Neural progenitor cell (in vitro differentiated cells): ENCODE data around the gene ADA.

Source experiments
- CTCF ChIP-seq: fragments of 200-600 bp; sonication (generic); IDR thresholded peaks from 2 replicates; pipeline ENCODE4 v1.5.1; 2017; ENCODE audit warnings: antibody characterized with exemption, mild to moderate bottlenecking
- EZH2 ChIP-seq: fragments of 200-600 bp; sonication (generic); IDR thresholded peaks from 2 replicates; pipeline ENCODE4 v1.6.1; 2017; ENCODE audit warnings: antibody characterized with exemption, mild to moderate bottlenecking, moderate library complexity
- EZH2phosphoT487 ChIP-seq: fragments of 200-600 bp; sonication (generic); IDR thresholded peaks from 2 replicates; pipeline ENCODE4 v1.6.1; 2017; ENCODE audit warnings: antibody characterized with exemption

GRCh38 chr20:44678990-44679611, 27.6 kb upstream of the ADA start:
- TF ChIP-seq EZH2, result no peak
- no peak for TF ChIP-seq CTCF
- TF ChIP-seq EZH2phosphoT487, result no peak
